Smooth muscle cell (in vitro differentiated cells): ENCODE results near the gene PAK4. TPM values are rescaled to one million over a fixed set of nuclear protein-coding genes. Genes with fewer than 3 reads are reported as not detected.

Experiments used
- DNase-seq: peaks from one replicate; lab custom pipeline; 2025; ENCODE audit not compliant: unreplicated experiment; lab: John Stamatoyannopoulos, UW
- H2AFZ ChIP-seq: fragments of 200-600 bp; sonication (generic); 2 replicates; pipeline ENCODE4 v1.6.0; 2016; ENCODE audit warnings: antibody characterized with exemption, low read depth, mild to moderate bottlenecking
- H3F3A ChIP-seq: fragments of 200-600 bp; sonication (generic); 2 replicates; pipeline ENCODE4 v1.6.0; 2017; ENCODE audit warnings: antibody characterized with exemption, low read depth
- H3K27ac ChIP-seq: fragments of 200-600 bp; sonication (generic); 2 replicates; pipeline ENCODE4 v1.5.1; 2016; ENCODE audit warnings: low read depth, mild to moderate bottlenecking
- H3K27me3 ChIP-seq: fragments of 200-600 bp; sonication (generic); 2 replicates; pipeline ENCODE4 v1.6.1; 2016; ENCODE audit warnings: low read depth, mild to moderate bottlenecking
- H3K36me3 ChIP-seq: fragments of 200-600 bp; sonication (generic); 2 replicates; pipeline ENCODE4 v1.5.1; 2016; ENCODE audit warnings: low read depth
- H3K4me1 ChIP-seq: fragments of 200-600 bp; sonication (generic); 2 replicates; pipeline ENCODE4 v1.5.1; 2016; ENCODE audit warnings: low read depth
- H3K4me2 ChIP-seq: fragments of 200-600 bp; sonication (generic); 2 replicates; pipeline ENCODE4 v1.6.0; 2016; ENCODE audit warnings: mild to moderate bottlenecking
- H3K4me3 ChIP-seq: fragments of 200-600 bp; sonication (generic); 2 replicates; pipeline ENCODE4 v1.5.1; 2016; ENCODE audit warnings: mild to moderate bottlenecking
- H3K79me2 ChIP-seq: fragments of 200-600 bp; sonication (generic); 2 replicates; pipeline ENCODE4 v1.6.0; 2016; ENCODE audit warnings: low read depth, mild to moderate bottlenecking
- H3K9ac ChIP-seq: fragments of 200-600 bp; sonication (generic); 2 replicates; pipeline ENCODE4 v1.6.0; 2016; ENCODE audit warnings: low read depth
- H3K9me3 ChIP-seq: fragments of 200-600 bp; sonication (generic); replicated peaks from 2 replicates; pipeline ENCODE4 v1.5.1; 2016; ENCODE audit warnings: low read depth
- H4K20me1 ChIP-seq: fragments of 200-600 bp; sonication (generic); 2 replicates; pipeline ENCODE4 v1.6.0; 2016; ENCODE audit warnings: low read depth
- CTCF ChIP-seq: fragments of 200-600 bp; sonication (generic); IDR thresholded peaks from 2 replicates; pipeline ENCODE4 v1.5.1; 2017; ENCODE audit warnings: borderline replicate concordance, mild to moderate bottlenecking, antibody characterized with exemption; ENCODE audit not compliant: insufficient read depth, poor library complexity, severe bottlenecking
- WGBS: methylation state at CpG from one replicate; pipeline ENCODE4 v1.1.7; 2016; ENCODE audit warnings: low lambda C conversion rate; 5-methylcytosine and 5-hydroxymethylcytosine counted together
- polyA plus RNA-seq: library from polyadenylated mRNA; unstranded; fragments of >200 nt; fragmentation: Nextera tagmentation; extraction: Ambion mirVana; gene quantifications from 2 replicates; pipeline ENCODE4 v1.2.1, GENCODE V29; 2016
- total RNA-seq: library from RNA; depleted of rRNA; stranded (reverse); fragments of >200 nt; gene quantifications from 2 replicates; pipeline ENCODE4 v1.2.3, GENCODE V29; 2014

Gene PAK4
- total and polyA plus RNA-seq, 2 experiments from 2014 or later = 11.8 to 19.1 TPM

GRCh38 chr19:39224910-39225309 is 99.3 kb downstream of the PAK4 start:
- no peak for TF ChIP-seq CTCF
- no peak overlapping the region for H2AFZ ChIP-seq
- no peak overlapping the region for H3K4me2 ChIP-seq
- H3K9ac ChIP-seq = no peak overlapping the region
- DNase-seq = no peak
- H3K27me3 ChIP-seq = peaks cover 6% of the 10 kb centered on the region
- H3K4me3 ChIP-seq = no peak overlapping the region
- H3F3A ChIP-seq = no peaks in the 10 kb centered on the region
- H4K20me1 ChIP-seq = no peaks in the 10 kb centered on the region
- no peak overlapping the region for H3K27ac ChIP-seq
- no peaks in the 10 kb centered on the region for H3K36me3 ChIP-seq
- no peaks in the 10 kb centered on the region for H3K4me1 ChIP-seq
- H3K79me2 ChIP-seq = no peaks in the 10 kb centered on the region
- WGBS = 33% methylated on average over 3 of the region's 3 CpGs
- no peaks in the 10 kb centered on the region for H3K9me3 ChIP-seq

Other genes with a start within 250 kb of the PAK4 start
- gene RINL, start 247.5 kb upstream of the PAK4 start, total RNA-seq = 2.4 and 3.0 TPM in 2 replicates
- 2.0 and 4.8 TPM in 2 replicates for gene RINL, start 247.5 kb upstream of the PAK4 start, polyA plus RNA-seq
- gene SIRT2, start 226.2 kb upstream of the PAK4 start, total RNA-seq = 30.7 and 34.7 TPM in 2 replicates
- 45.9 and 48.4 TPM in 2 replicates for gene SIRT2, start 226.2 kb upstream of the PAK4 start, polyA plus RNA-seq
- 10.6 and 10.9 TPM in 2 replicates for gene NFKBIB, start 225.8 kb upstream of the PAK4 start, total RNA-seq
- gene NFKBIB, start 225.8 kb upstream of the PAK4 start, polyA plus RNA-seq = 19.2 and 25.3 TPM in 2 replicates
- gene CCER2, start 213.6 kb upstream of the PAK4 start, total RNA-seq = not detected in 2 replicates
- gene CCER2, start 213.6 kb upstream of the PAK4 start, polyA plus RNA-seq = not detected in 2 replicates
- gene SARS2, start 195.0 kb upstream of the PAK4 start, total RNA-seq = 12.3 and 13.0 TPM in 2 replicates
- gene SARS2, start 195.0 kb upstream of the PAK4 start, polyA plus RNA-seq = 24.6 and 33.1 TPM in 2 replicates
- gene MRPS12, start 194.8 kb upstream of the PAK4 start, total RNA-seq = 15.5 and 25.7 TPM in 2 replicates
- gene MRPS12, start 194.8 kb upstream of the PAK4 start, polyA plus RNA-seq = 55.2 and 61.7 TPM in 2 replicates
- gene FBXO17, start 150.0 kb upstream of the PAK4 start, total RNA-seq = 8.2 and 11.5 TPM in 2 replicates
- 17.9 and 21.7 TPM in 2 replicates for gene FBXO17, start 150.0 kb upstream of the PAK4 start, polyA plus RNA-seq
- 1.9 and 5.3 TPM in 2 replicates for gene FBXO27, start 93.2 kb upstream of the PAK4 start, total RNA-seq
- gene FBXO27, start 93.2 kb upstream of the PAK4 start, polyA plus RNA-seq = 2.8 and 5.4 TPM in 2 replicates
- gene ACP7, start 41.4 kb upstream of the PAK4 start, total RNA-seq = 0.22 and 2.2 TPM in 2 replicates
- gene ACP7, start 41.4 kb upstream of the PAK4 start, polyA plus RNA-seq = not detected in 2 replicates
- 2.2 and 4.0 TPM in 2 replicates for gene NCCRP1, start 71.2 kb downstream of the PAK4 start, total RNA-seq
- gene NCCRP1, start 71.2 kb downstream of the PAK4 start, polyA plus RNA-seq = 1.5 TPM in 2 replicates
- not detected in 2 replicates for gene SYCN, start 78.5 kb downstream of the PAK4 start, total RNA-seq
- not detected in 2 replicates for gene SYCN, start 78.5 kb downstream of the PAK4 start, polyA plus RNA-seq
- not detected in 2 replicates for gene IFNL3, start 119.2 kb downstream of the PAK4 start, total RNA-seq
- 0.34 TPM in 1 of 2 replicates, not detected in the other for gene IFNL3, start 119.2 kb downstream of the PAK4 start, polyA plus RNA-seq
- not detected in 2 replicates for gene IFNL4, start 123.1 kb downstream of the PAK4 start, total RNA-seq
- gene IFNL4, start 123.1 kb downstream of the PAK4 start, polyA plus RNA-seq = 0.15 TPM in 1 of 2 replicates, not detected in the other
- gene IFNL2, start 142.6 kb downstream of the PAK4 start, total RNA-seq = not detected in 2 replicates
- not detected in 2 replicates for gene IFNL2, start 142.6 kb downstream of the PAK4 start, polyA plus RNA-seq
- not detected in 2 replicates for gene IFNL1, start 170.6 kb downstream of the PAK4 start, total RNA-seq
- gene IFNL1, start 170.6 kb downstream of the PAK4 start, polyA plus RNA-seq = not detected in 2 replicates
- 0.36 and 0.76 TPM in 2 replicates for gene LRFN1, start 195.1 kb downstream of the PAK4 start, total RNA-seq
- gene LRFN1, start 195.1 kb downstream of the PAK4 start, polyA plus RNA-seq = 2.1 and 3.2 TPM in 2 replicates
- not detected in 2 replicates for gene GMFG, start 210.3 kb downstream of the PAK4 start, total RNA-seq
- gene GMFG, start 210.3 kb downstream of the PAK4 start, polyA plus RNA-seq = 0.37 TPM in 1 of 2 replicates, not detected in the other
- 37.1 and 58.3 TPM in 2 replicates for gene SAMD4B, start 216.6 kb downstream of the PAK4 start, total RNA-seq
- 61.8 and 81.9 TPM in 2 replicates for gene SAMD4B, start 216.6 kb downstream of the PAK4 start, polyA plus RNA-seq